AG09309 (cell line): ENCODE data around the gene TUB.
A peak's percentile ranks its signal among the peaks of the same experiment; 100 is the strongest.

Experiments
- DNase-seq: peaks from one replicate; pipeline ENCODE4 v3.0.0-alpha.2; 2010; ENCODE audit warnings: low read depth
- H3K4me3 ChIP-seq: 2 replicates; pipeline ENCODE4 v1.5.1; 2011; ENCODE audit warnings: mild to moderate bottlenecking, low read depth, low read length, moderate library complexity; ENCODE audit not compliant: control insufficient read depth
- CTCF ChIP-seq: IDR thresholded peaks from 2 replicates; pipeline ENCODE4 v1.5.1; 2011; ENCODE audit warnings: mild to moderate bottlenecking, low read depth, low read length, inconsistent platforms; ENCODE audit not compliant: insufficient read depth, control insufficient read depth; ENCODE audit errors: missing control alignments

The TUB gene

GRCh38 chr11:8058216-8058615, 22.8 kb upstream of the TUB start:
- no peak for DNase-seq
- TF ChIP-seq CTCF, result no peak

GRCh38 chr11:8059030-8059429, 22.0 kb upstream of the TUB start:
- TF ChIP-seq CTCF, result no peak
- DNase-seq, result no peak
- H3K4me3 ChIP-seq, result no peak overlapping the region

More at GRCh38 chr11:8058216-8058615, 22.8 kb upstream of the TUB start:
- H3K4me3 ChIP-seq, result no peak overlapping the region

- TF ChIP-seq CTCF, result no peak
- no peak for DNase-seq
- no peak overlapping the region for H3K4me3 ChIP-seq
Measured at GRCh38 chr11:8059571-8060011, 21.4 kb upstream of the TUB start.

GRCh38 chr11:8060146-8060719, 20.8 kb upstream of the TUB start:
- no peak for TF ChIP-seq CTCF
- H3K4me3 ChIP-seq, result no peak overlapping the region
- DNase-seq, result no peak

GRCh38 chr11:8060801-8061554, 20.0 kb upstream of the TUB start:
- peak; percentile 80 for DNase-seq
- no peak for TF ChIP-seq CTCF
- H3K4me3 ChIP-seq, result no peak overlapping the region

- no peak for DNase-seq
- TF ChIP-seq CTCF, result no peak
- no peak overlapping the region for H3K4me3 ChIP-seq
Measured at GRCh38 chr11:8061555-8062428, 19.2 kb upstream of the TUB start.
